B cell (primary cell): ENCODE results near the gene TTC27.

Experiments
- EZH2 ChIP-seq: IDR thresholded peaks from 2 replicates; pipeline ENCODE4 v1.6.1; 2012; ENCODE audit warnings: borderline replicate concordance, low read depth, mild to moderate bottlenecking, moderate library complexity, low read length; ENCODE audit not compliant: insufficient read depth, poor library complexity, severe bottlenecking
- TF ChIP-seq, protein P1 (sequence below): fragments of 200-600 bp; IDR thresholded peaks from one replicate; pipeline ENCODE4 v1.8.0; 2022; ENCODE audit warnings: antibody characterized with exemption, mild to moderate bottlenecking

DNA sequence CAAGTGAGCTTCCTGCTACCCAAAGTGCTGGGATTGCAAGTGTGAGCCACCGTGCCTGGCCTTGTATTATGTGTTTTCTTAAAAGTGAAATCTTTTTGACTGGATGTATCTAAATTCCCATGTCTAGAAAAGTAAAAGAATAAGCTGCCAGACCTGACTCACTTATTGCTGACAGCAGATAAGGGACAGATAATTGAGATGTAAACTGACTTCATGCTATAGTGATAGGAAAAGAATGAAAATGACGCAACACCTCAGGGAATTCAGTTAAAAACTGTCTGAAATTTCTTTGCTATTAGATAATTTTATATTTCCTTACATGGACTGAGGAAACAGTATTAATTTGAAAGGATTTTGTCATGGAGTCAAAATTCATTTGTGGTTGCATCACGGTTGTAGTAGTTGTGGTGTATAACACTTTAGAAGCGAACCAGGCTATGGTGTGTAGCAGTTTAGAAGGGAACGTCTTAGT lies 19.4 kb downstream of the TTC27 start:
- TF ChIP-seq, protein P1, sequence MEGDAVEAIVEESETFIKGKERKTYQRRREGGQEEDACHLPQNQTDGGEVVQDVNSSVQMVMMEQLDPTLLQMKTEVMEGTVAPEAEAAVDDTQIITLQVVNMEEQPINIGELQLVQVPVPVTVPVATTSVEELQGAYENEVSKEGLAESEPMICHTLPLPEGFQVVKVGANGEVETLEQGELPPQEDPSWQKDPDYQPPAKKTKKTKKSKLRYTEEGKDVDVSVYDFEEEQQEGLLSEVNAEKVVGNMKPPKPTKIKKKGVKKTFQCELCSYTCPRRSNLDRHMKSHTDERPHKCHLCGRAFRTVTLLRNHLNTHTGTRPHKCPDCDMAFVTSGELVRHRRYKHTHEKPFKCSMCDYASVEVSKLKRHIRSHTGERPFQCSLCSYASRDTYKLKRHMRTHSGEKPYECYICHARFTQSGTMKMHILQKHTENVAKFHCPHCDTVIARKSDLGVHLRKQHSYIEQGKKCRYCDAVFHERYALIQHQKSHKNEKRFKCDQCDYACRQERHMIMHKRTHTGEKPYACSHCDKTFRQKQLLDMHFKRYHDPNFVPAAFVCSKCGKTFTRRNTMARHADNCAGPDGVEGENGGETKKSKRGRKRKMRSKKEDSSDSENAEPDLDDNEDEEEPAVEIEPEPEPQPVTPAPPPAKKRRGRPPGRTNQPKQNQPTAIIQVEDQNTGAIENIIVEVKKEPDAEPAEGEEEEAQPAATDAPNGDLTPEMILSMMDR, result no peak
- TF ChIP-seq EZH2, result no peak
